ENCODE measurements around the gene IL16. TPM values are rescaled to one million over a fixed set of nuclear protein-coding genes. Genes with fewer than 3 reads are reported as not detected.

IL16 gene
- total and polyA plus RNA-seq, 2 donors = 10.6 to 20.7 TPM

DNA sequence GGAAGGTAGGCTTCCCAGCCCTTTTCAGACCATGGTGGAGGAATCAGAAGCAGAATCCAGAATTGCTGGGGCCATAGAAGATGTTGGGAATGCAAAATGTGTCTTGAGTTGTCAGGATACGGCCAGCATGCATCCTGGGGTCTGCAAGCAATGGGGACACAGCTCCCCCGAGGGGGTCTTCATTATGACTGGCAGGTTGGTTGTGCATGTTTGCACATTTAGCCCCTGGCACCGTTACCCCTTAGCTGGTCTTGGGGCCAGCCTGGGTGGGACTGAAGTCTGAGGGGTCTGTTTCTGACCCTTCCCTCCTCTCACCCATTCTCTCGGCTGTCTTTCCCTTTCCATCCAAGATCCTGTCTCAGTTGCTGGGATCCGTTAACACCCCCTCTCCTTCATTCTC, 76.5 kb downstream of the IL16 start:
- Histone ChIP-seq H3K4me3 (ENCODE audit: low read depth, low read length) (no peak overlapping the region), H3K36me3 (ENCODE audit: insufficient read depth) (no peaks in the 10 kb centered on the region), H3K27ac (ENCODE audit: low read depth) (no peak overlapping the region), H3K4me1 (ENCODE audit: insufficient read depth) (no peaks in the 10 kb centered on the region)
- 92% methylated on average over 5 of the region's 5 CpGs for WGBS
- no peak for DNase-seq (ENCODE audit: extremely low spot score)

DNA sequence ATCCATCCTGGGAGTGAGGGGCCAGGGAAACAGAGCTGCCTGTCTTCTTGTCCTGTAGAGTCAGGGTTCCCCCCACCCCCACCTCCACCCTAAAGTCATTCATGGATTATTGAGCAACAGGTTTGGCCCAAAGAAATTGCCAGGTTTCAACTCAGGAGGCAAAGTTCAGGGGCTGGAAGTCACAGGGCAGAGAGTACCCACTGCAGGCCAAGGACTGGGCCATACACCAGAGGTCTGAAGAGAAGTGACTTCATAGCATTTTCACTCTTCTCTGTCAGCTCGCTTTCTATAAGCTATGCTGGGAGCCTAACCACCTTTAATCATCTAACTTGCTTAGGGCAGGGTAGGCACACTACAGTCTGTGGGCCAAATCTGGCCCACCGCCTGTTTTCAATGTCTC, 77.2 kb downstream of the IL16 start:
- Histone ChIP-seq H3K4me3 (ENCODE audit: low read depth, low read length) (no peak overlapping the region), H3K36me3 (ENCODE audit: insufficient read depth) (no peaks in the 10 kb centered on the region), H3K27ac (ENCODE audit: low read depth) (no peak overlapping the region), H3K4me1 (ENCODE audit: insufficient read depth) (no peaks in the 10 kb centered on the region)
- no peak for DNase-seq (ENCODE audit: extremely low spot score)
- WGBS = 97% methylated on average over 2 of the region's 2 CpGs

DNA sequence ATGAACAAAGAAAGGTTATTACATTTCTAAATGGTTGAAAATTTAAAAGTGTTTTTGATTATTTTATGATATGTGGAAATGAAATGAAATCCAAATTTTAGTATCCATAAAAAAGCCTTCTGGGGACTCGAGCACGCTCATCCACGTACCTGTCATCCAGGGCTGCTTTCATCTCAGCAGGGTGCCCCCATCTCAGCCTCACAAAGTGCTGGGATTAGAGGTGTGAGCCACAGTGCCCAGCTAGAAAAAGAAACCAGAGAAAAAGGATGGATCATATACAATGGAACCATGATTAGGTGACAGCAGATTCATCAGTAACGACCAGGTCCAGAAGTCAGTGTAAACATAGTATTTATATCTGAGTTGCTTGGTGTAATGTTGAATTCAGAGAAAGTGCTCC, 77.6 kb downstream of the IL16 start:
- no peak for DNase-seq (ENCODE audit: extremely low spot score)
- H3K4me3 ChIP-seq (ENCODE audit: low read depth, low read length) = no peak overlapping the region
- no peak overlapping the region for H3K27ac ChIP-seq (ENCODE audit: low read depth)
- WGBS = 90% methylated on average over 4 of the region's 4 CpGs
- H3K36me3 ChIP-seq (ENCODE audit: insufficient read depth) = no peaks in the 10 kb centered on the region
- no peaks in the 10 kb centered on the region for H3K4me1 ChIP-seq (ENCODE audit: insufficient read depth)

DNA sequence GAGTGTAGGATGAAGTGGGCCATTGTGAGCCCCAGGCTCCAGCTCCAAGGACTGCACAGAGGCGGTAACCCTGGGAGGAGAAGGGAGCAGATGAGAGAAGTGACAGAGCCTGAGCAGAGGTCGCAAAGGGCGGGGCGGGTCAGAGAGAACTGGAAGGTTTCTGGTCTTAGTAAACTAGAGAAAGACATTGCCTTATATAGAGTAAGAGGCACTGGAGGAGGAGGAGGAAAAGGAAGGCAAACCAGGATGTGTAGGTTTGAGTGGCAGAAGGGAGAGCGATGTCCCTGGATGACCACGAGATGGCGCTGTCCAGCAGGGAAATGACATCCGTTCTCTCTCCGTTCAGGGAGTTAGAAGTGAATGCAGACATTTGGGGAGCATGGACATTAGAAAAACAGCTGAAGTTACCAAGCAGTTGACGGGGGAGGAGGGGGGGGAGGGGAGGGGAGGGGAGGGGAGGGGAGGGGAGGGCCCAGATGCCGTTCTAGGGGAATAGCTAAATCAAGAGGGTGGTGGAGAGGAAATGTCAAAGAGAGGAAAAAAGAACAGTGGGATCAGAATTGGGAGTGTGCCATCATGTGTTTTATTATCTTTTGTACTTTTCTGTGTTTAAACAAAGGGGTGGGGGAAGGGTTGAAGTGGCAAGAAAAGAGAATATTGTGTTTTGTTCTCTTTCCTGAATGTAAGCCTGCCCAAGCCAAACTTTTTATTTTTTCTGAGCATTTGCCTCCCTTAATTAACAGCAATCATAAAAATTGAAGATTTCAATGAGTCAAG, 78.4 kb downstream of the IL16 start:
- peaks cover 3% of the 10 kb centered on the region for H3K4me1 ChIP-seq (ENCODE audit: insufficient read depth)
- DNase-seq (ENCODE audit: extremely low spot score) = peak; percentile 62
- no peaks in the 10 kb centered on the region for H3K36me3 ChIP-seq (ENCODE audit: insufficient read depth)
- H3K4me3 ChIP-seq (ENCODE audit: low read depth, low read length) = no peak overlapping the region
- 11% methylated on average over 11 of the region's 11 CpGs for WGBS
- peak overlapping the region; percentile 65 for H3K27ac ChIP-seq (ENCODE audit: low read depth)

GRCh38 chr15:81275711-81276392, 79.2 kb downstream of the IL16 start:
- 68% methylated on average over 3 of the region's 3 CpGs for WGBS
- Histone ChIP-seq H3K36me3 (ENCODE audit: insufficient read depth) (no peaks in the 10 kb centered on the region), H3K27ac (ENCODE audit: low read depth) (no peak overlapping the region), H3K4me1 (ENCODE audit: insufficient read depth) (peaks cover 3% of the 10 kb centered on the region), H3K4me3 (ENCODE audit: low read depth, low read length) (no peak overlapping the region)
- no peak for DNase-seq (ENCODE audit: extremely low spot score)

DNA sequence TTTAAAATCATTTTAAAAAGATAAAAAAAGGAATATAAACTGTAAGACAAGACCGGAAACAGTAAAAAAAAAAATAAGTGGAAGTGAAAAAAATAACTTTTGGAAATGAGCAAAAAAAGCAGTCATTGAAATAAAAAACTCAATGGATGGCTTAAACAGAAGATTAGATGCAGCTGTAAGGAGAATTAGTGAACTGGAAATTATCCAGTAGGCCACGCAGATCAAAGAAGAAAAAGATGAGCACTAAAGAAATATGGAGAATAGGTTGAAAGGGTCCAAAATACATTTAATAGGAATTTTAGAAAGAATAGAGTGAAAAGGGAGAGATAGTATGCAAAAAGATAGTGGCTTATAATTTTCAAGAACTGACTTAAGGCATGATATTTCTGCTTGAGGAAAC, 80.3 kb downstream of the IL16 start:
- Histone ChIP-seq H3K36me3 (ENCODE audit: insufficient read depth) (no peaks in the 10 kb centered on the region), H3K4me3 (ENCODE audit: low read depth, low read length) (no peak overlapping the region), H3K4me1 (ENCODE audit: insufficient read depth) (peaks cover 3% of the 10 kb centered on the region), H3K27ac (ENCODE audit: low read depth) (no peak overlapping the region)
- 92% methylated on average over 2 of the region's 2 CpGs for WGBS
- DNase-seq (ENCODE audit: extremely low spot score) = no peak

- Histone ChIP-seq H3K4me3 (ENCODE audit: low read depth, low read length) (no peak overlapping the region), H3K4me1 (ENCODE audit: insufficient read depth) (peaks cover 3% of the 10 kb centered on the region), H3K36me3 (ENCODE audit: insufficient read depth) (no peaks in the 10 kb centered on the region), H3K27ac (ENCODE audit: low read depth) (no peak overlapping the region)
- 95% methylated on average over 2 of the region's 2 CpGs for WGBS
- DNase-seq (ENCODE audit: extremely low spot score) = no peak
Observed at GRCh38 chr15:81277851-81278250, 81.2 kb downstream of the IL16 start.

GRCh38 chr15:81278306-81279029, 81.8 kb downstream of the IL16 start:
- no peaks in the 10 kb centered on the region for H3K36me3 ChIP-seq (ENCODE audit: insufficient read depth)
- no peak overlapping the region for H3K27ac ChIP-seq (ENCODE audit: low read depth)
- H3K4me3 ChIP-seq (ENCODE audit: low read depth, low read length) = no peak overlapping the region
- H3K4me1 ChIP-seq (ENCODE audit: insufficient read depth) = peaks cover 3% of the 10 kb centered on the region
- DNase-seq (ENCODE audit: extremely low spot score) = no peak
- 95% methylated on average over 6 of the region's 6 CpGs for WGBS

- H3K27ac ChIP-seq (ENCODE audit: low read depth) = no peak overlapping the region
- H3K4me1 ChIP-seq (ENCODE audit: insufficient read depth) = peaks cover 3% of the 10 kb centered on the region
- 75% methylated on average over 12 of the region's 12 CpGs for WGBS
- no peak overlapping the region for H3K4me3 ChIP-seq (ENCODE audit: low read depth, low read length)
- no peak for DNase-seq (ENCODE audit: extremely low spot score)
- H3K36me3 ChIP-seq (ENCODE audit: insufficient read depth) = no peaks in the 10 kb centered on the region
Observed at GRCh38 chr15:81279621-81280485, 83.2 kb downstream of the IL16 start.

GRCh38 chr15:81280696-81281455, 84.2 kb downstream of the IL16 start:
- DNase-seq (ENCODE audit: extremely low spot score) = no peak
- H3K4me1 ChIP-seq (ENCODE audit: insufficient read depth) = peaks cover 3% of the 10 kb centered on the region
- no peak overlapping the region for H3K27ac ChIP-seq (ENCODE audit: low read depth)
- H3K4me3 ChIP-seq (ENCODE audit: low read depth, low read length) = no peak overlapping the region
- H3K36me3 ChIP-seq (ENCODE audit: insufficient read depth) = no peaks in the 10 kb centered on the region
- 77% methylated on average over 8 of the region's 8 CpGs for WGBS

DNA sequence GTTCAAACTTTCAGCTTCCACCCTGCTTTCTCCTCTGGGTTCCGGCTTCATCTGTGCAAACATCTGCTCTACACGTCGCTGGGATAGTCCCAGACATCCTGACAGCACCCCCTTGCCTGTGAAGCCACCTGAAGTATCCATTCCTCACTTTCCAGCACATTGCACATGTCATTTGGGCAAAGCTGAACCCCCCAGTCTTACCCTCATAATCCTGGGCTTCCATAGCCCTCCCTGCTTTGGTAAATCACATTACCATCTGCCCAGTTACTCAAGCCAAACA, 84.7 kb downstream of the IL16 start:
- 95% methylated on average over 3 of the region's 3 CpGs for WGBS
- H3K4me3 ChIP-seq (ENCODE audit: low read depth, low read length) = no peak overlapping the region
- no peaks in the 10 kb centered on the region for H3K36me3 ChIP-seq (ENCODE audit: insufficient read depth)
- H3K4me1 ChIP-seq (ENCODE audit: insufficient read depth) = peaks cover 3% of the 10 kb centered on the region
- DNase-seq (ENCODE audit: extremely low spot score) = no peak
- H3K27ac ChIP-seq (ENCODE audit: low read depth) = no peak overlapping the region

- 91% methylated on average over 12 of the region's 12 CpGs for WGBS
- no peak overlapping the region for H3K4me3 ChIP-seq (ENCODE audit: low read depth, low read length)
- no peak overlapping the region for H3K27ac ChIP-seq (ENCODE audit: low read depth)
- H3K36me3 ChIP-seq (ENCODE audit: insufficient read depth) = no peaks in the 10 kb centered on the region
- no peak for DNase-seq (ENCODE audit: extremely low spot score)
- peaks cover 3% of the 10 kb centered on the region for H3K4me1 ChIP-seq (ENCODE audit: insufficient read depth)
Observed at GRCh38 chr15:81281766-81282605, 85.3 kb downstream of the IL16 start.
